Measurements from ENCODE around the gene DPAGT1. TPM values are rescaled to one million over a fixed set of nuclear protein-coding genes. Genes with fewer than 3 reads are reported as not detected.

Gene DPAGT1
- total RNA-seq, 1 donor from 2014 or later = 18.2 TPM

DNA sequence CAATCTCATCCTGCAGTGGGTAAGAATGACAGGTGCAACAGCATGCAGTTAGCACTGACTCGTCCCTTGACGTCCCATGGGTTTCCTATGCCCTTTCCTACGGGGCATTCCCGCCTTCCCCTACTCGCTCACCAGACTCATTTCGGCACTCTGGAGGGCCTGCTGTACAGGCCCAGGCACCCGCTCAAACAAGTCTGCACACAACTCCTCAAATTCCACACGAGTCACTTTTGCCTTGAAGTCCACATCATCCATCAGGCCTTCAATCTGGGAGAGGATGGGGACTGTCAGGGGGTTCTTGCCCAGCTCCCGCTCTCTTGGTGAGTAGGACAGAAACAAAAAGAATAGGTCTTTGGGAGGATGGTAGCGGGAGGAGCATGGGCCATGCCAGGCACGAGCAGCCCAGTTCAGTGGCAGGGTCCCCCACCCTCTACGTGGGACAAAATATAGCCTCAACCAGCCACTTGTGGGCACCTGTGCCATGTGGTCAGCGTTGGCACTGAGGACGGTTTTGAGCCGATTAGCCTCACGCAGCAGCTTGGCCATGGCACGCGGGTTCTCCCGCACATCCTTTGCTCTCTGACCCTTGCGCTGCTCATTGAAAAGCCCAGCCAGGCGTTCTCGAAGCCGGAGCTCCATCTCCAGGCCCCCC is 49.4 kb downstream of the DPAGT1 start:
- intact Hi-C loops (cut with DNase I) = no loop called here

DNA sequence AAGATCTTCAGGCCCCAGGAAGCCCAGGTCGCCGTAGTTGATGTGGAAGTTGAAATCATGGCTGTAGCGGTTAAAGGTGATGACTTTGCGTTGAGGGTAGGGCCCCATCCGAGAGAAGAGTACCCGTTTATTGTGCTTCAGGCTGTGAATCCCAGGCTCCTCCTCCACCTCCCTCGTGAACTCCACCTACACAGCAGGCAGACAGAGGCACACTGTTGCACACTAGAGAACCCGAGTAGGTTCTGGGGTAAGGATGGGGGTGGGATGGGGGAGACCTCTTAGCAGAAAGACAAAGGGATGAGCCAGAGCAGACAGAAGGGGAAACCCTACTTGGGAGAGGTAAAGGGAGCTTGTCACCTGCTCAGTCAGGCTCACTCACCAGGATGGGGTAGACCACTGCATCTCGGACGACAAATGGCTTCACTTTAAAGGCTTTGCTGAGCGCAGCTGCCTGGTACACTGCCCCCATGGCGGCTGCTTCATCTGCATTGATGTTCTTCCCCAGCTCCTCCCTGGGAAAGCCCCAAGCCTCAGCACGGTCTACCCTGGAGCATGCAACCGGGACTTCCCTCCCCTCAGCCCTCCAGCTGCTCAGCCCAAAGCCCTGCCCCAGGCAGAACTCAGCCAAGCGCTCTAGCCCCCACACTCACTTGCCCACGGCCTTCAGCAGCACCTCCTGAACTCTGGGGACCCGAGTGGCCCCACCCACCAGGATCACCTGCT is 50.1 kb downstream of the DPAGT1 start:
- no peak for DNase-seq (ENCODE audit: extremely low spot score in 2 of 2)
- no peak overlapping the region for H3K27ac ChIP-seq
- no peaks in the 10 kb centered on the region for H3K27me3 ChIP-seq
- TF ChIP-seq, protein P1, sequence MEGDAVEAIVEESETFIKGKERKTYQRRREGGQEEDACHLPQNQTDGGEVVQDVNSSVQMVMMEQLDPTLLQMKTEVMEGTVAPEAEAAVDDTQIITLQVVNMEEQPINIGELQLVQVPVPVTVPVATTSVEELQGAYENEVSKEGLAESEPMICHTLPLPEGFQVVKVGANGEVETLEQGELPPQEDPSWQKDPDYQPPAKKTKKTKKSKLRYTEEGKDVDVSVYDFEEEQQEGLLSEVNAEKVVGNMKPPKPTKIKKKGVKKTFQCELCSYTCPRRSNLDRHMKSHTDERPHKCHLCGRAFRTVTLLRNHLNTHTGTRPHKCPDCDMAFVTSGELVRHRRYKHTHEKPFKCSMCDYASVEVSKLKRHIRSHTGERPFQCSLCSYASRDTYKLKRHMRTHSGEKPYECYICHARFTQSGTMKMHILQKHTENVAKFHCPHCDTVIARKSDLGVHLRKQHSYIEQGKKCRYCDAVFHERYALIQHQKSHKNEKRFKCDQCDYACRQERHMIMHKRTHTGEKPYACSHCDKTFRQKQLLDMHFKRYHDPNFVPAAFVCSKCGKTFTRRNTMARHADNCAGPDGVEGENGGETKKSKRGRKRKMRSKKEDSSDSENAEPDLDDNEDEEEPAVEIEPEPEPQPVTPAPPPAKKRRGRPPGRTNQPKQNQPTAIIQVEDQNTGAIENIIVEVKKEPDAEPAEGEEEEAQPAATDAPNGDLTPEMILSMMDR (IDR thresholded peaks at IDR 0.05) = no peak
- TF ChIP-seq POLR2A (IDR thresholded peaks at IDR 0.05) (no peak), POLR2AphosphoS5 (IDR thresholded peaks at IDR 0.05; ENCODE audit: insufficient read depth in 1 of 2, low read depth in 1 of 2) (no peak)
- intact Hi-C loops (cut with DNase I) = no loop called here
- H3K4me1 ChIP-seq = peaks cover 18% of the 10 kb centered on the region
- no peak overlapping the region for H3K4me3 ChIP-seq
- H3K36me3 ChIP-seq = peaks cover 0 to 83% of the 10 kb centered on the region in 2 donors
- H3K9me3 ChIP-seq = no peaks in the 10 kb centered on the region

More for the DNA sequence above, 49.4 kb downstream of the DPAGT1 start:
- H3K27ac ChIP-seq = no peak overlapping the region
- TF ChIP-seq POLR2A (IDR thresholded peaks at IDR 0.05) = no peak
- no peaks in the 10 kb centered on the region for H3K9me3 ChIP-seq
- no peak for DNase-seq (ENCODE audit: extremely low spot score in 2 of 2)
- no peak overlapping the region for H3K4me3 ChIP-seq
- peaks cover 0 to 76% of the 10 kb centered on the region in 2 donors for H3K36me3 ChIP-seq
- H3K27me3 ChIP-seq = no peaks in the 10 kb centered on the region
- peaks cover 18% of the 10 kb centered on the region for H3K4me1 ChIP-seq

DNA sequence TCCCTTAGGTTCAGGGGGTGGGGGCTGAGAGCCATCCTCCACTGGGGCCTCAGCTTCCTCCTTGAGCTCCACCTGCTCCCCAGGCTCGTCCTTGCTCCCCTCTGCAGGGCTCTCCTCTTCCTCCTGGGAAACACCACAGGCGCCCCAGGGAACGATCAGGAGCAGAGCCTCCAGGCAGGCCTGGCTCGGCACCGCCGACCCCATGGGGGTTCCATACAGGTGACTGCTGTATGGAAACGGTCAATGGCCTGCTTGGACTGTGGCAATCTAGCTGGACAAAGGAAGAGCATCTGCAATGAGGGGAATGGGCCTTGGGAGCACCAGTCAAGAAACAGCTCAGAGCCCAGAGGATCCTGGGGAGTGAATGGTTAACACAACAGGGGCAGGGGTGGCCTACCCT is 52.6 kb downstream of the DPAGT1 start:
- intact Hi-C loops (cut with DNase I) = no loop called here
- no peak for TF ChIP-seq POLR2AphosphoS5 (IDR thresholded peaks at IDR 0.05; ENCODE audit: insufficient read depth in 1 of 2, low read depth in 1 of 2)
- TF ChIP-seq, protein P1 (IDR thresholded peaks at IDR 0.05) = no peak
- no peaks in the 10 kb centered on the region for H3K4me1 ChIP-seq
- peaks cover 0 to 88% of the 10 kb centered on the region in 2 donors for H3K36me3 ChIP-seq
- H3K27me3 ChIP-seq = no peaks in the 10 kb centered on the region
- H3K4me3 ChIP-seq = no peak overlapping the region
- H3K9me3 ChIP-seq = no peaks in the 10 kb centered on the region
- DNase-seq (ENCODE audit: extremely low spot score in 2 of 2) = no peak
- H3K27ac ChIP-seq = no peak overlapping the region

DNA sequence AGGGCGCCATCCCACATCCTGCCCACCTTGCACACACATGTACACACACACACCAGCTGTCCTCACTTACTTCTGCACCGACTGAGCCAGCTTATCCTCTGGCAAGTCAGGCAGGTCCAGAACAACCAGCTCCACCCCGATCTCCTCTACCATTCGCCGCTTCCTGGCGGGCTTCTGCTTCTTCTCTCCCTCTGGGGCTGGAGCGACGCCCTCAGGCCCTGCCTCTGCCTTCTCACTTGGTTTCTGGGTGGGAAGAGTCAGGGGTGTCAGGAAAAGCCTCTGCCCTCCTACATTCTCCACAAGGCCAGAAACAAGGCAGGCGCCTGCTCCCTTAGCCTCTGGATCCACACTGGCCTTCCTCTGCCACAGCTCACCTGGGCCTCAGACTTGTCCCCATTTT is 53.0 kb downstream of the DPAGT1 start:
- H3K27me3 ChIP-seq = no peaks in the 10 kb centered on the region
- H3K4me3 ChIP-seq = no peak overlapping the region
- TF ChIP-seq, protein P1 (IDR thresholded peaks at IDR 0.05) = no peak
- intact Hi-C loops (cut with DNase I) = no loop called here
- DNase-seq (ENCODE audit: extremely low spot score in 2 of 2) = no peak
- H3K36me3 ChIP-seq = peaks cover 0 to 84% of the 10 kb centered on the region in 2 donors
- no peaks in the 10 kb centered on the region for H3K4me1 ChIP-seq
- H3K27ac ChIP-seq = no peak overlapping the region
- no peaks in the 10 kb centered on the region for H3K9me3 ChIP-seq

DNA sequence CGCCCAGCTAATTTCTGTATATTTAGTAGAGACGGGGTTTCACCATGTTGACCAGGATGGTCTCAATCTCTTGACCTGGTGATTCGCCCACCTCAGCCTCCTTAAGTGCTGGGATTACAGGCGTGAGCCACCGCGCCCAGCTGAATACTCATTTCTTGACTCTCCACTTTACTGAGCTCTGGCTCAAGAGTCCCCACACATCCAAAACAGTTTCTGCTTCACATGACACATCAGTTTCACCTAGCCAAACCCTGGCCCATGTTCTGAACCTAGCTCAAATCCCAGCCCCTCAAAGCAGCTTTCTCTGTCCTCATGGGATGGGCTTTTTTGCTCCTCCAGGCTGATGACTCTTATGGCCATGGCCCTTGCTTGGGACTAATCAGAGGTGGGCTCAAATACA is 54.4 kb downstream of the DPAGT1 start:
- intact Hi-C loops (cut with DNase I) = no loop called here
- no peaks in the 10 kb centered on the region for H3K4me1 ChIP-seq
- H3K27ac ChIP-seq = no peak overlapping the region
- no peak for DNase-seq (ENCODE audit: extremely low spot score in 2 of 2)
- H3K9me3 ChIP-seq = no peaks in the 10 kb centered on the region
- H3K27me3 ChIP-seq = no peaks in the 10 kb centered on the region
- peaks cover 0 to 70% of the 10 kb centered on the region in 2 donors for H3K36me3 ChIP-seq
- no peak overlapping the region for H3K4me3 ChIP-seq
- TF ChIP-seq, protein P1 (IDR thresholded peaks at IDR 0.05) = no peak
- no peak for TF ChIP-seq POLR2A (IDR thresholded peaks at IDR 0.05)
- TF ChIP-seq POLR2AphosphoS5 (IDR thresholded peaks at IDR 0.05; ENCODE audit: insufficient read depth in 1 of 2, low read depth in 1 of 2) = no peak

Other genes starting within 250 kb of the DPAGT1 start
- gene CXCR5, start 218.0 kb downstream of the DPAGT1 start, total RNA-seq = not detected
- 30.0 TPM for gene BCL9L, start 175.9 kb downstream of the DPAGT1 start, total RNA-seq
- gene UPK2, start 145.6 kb downstream of the DPAGT1 start, total RNA-seq = not detected
- gene FOXR1, start 130.1 kb downstream of the DPAGT1 start, total RNA-seq = not detected
- 49.8 TPM for gene CENATAC, start 103.7 kb downstream of the DPAGT1 start, total RNA-seq
- 1,843 TPM for gene RPS25, start 83.5 kb downstream of the DPAGT1 start, total RNA-seq
- gene TRAPPC4, start 83.1 kb downstream of the DPAGT1 start, total RNA-seq = 40.0 TPM
- 16.0 TPM for gene SLC37A4, start 71.0 kb downstream of the DPAGT1 start, total RNA-seq
- gene HYOU1, start 44.6 kb downstream of the DPAGT1 start, total RNA-seq = 49.6 TPM
- 56.0 TPM for gene VPS11, start 34.0 kb downstream of the DPAGT1 start, total RNA-seq
- 13.5 TPM for gene HMBS, start 17.0 kb downstream of the DPAGT1 start, total RNA-seq
- 7.1 TPM for gene C2CD2L, start 5.5 kb upstream of the DPAGT1 start, total RNA-seq
- gene HINFP, start 19.7 kb upstream of the DPAGT1 start, total RNA-seq = 22.1 TPM
- gene ABCG4, start 47.2 kb upstream of the DPAGT1 start, total RNA-seq = 3.2 TPM
- 15.5 TPM for gene NLRX1, start 66.9 kb upstream of the DPAGT1 start, total RNA-seq
- 0.25 TPM for gene NHERF4, start 83.6 kb upstream of the DPAGT1 start, total RNA-seq
- 15.5 TPM for gene CBL, start 104.5 kb upstream of the DPAGT1 start, total RNA-seq
- 295 TPM for gene MCAM, start 215.3 kb upstream of the DPAGT1 start, total RNA-seq
- 19.6 TPM for gene RNF26, start 232.7 kb upstream of the DPAGT1 start, total RNA-seq
- gene C1QTNF5, start 239.0 kb upstream of the DPAGT1 start, total RNA-seq = 32.2 TPM
- gene MFRP, start 244.9 kb upstream of the DPAGT1 start, total RNA-seq = not detected